ENCODE results near the gene SLC9A9.

DNA sequence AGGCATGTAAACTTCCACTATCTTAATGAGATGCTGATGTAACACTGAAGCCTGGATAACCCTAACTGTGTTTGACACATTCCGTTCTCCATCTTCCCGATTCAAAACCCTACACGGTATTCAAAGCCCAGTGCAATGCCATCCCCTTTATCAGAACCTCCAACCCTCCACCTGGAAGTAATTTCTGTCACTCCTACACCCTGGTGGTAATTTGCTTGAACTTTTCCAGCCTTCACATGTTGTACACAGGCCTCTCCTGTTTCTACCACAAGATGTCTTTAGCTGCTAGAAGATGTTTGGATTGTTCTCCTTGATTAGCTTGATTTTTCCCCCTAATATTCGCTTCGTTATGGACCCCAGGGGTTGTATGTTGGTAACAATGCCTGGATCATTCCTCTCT lies 519.8 kb downstream of the SLC9A9 start:
- no peak for TF ChIP-seq EZH2 (IDR thresholded peaks at IDR 0.05)
- TF ChIP-seq, protein P1, sequence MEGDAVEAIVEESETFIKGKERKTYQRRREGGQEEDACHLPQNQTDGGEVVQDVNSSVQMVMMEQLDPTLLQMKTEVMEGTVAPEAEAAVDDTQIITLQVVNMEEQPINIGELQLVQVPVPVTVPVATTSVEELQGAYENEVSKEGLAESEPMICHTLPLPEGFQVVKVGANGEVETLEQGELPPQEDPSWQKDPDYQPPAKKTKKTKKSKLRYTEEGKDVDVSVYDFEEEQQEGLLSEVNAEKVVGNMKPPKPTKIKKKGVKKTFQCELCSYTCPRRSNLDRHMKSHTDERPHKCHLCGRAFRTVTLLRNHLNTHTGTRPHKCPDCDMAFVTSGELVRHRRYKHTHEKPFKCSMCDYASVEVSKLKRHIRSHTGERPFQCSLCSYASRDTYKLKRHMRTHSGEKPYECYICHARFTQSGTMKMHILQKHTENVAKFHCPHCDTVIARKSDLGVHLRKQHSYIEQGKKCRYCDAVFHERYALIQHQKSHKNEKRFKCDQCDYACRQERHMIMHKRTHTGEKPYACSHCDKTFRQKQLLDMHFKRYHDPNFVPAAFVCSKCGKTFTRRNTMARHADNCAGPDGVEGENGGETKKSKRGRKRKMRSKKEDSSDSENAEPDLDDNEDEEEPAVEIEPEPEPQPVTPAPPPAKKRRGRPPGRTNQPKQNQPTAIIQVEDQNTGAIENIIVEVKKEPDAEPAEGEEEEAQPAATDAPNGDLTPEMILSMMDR (IDR thresholded peaks at IDR 0.05), result no peak
- no peak for TF ChIP-seq EZH2phosphoT487 (IDR thresholded peaks at IDR 0.05)

All from neural progenitor cell (in vitro differentiated cells).